IPS DF 6.9 (cell line): Measurements from ENCODE around the gene DNAAF9.
"Not testable (repeated sequence)": the region's sequence is repeated elsewhere in the genome, so short reads cannot be mapped to it uniquely, and the experiment has no call there.

Experiments used
- DNase-seq: peaks from one replicate; pipeline ENCODE4 v3.0.0-alpha.2; 2013; ENCODE audit warnings: low read depth, low spot score
- H3K27ac ChIP-seq: one replicate; pipeline ENCODE4 v1.5.1; 2013; ENCODE audit warnings: low read length, control low read depth
- H3K27me3 ChIP-seq: 2 replicates; pipeline ENCODE4 v1.6.1; 2013; ENCODE audit warnings: mild to moderate bottlenecking, low read length; ENCODE audit not compliant: control insufficient read depth, insufficient read depth
- H3K36me3 ChIP-seq: 2 replicates; pipeline ENCODE4 v1.6.1; 2013; ENCODE audit warnings: low read length; ENCODE audit not compliant: control insufficient read depth, insufficient read depth
- H3K4me1 ChIP-seq: 2 replicates; pipeline ENCODE4 v1.6.1; 2013; ENCODE audit warnings: low read length; ENCODE audit not compliant: control insufficient read depth, insufficient read depth
- H3K4me3 ChIP-seq: 2 replicates; pipeline ENCODE4 v1.5.1; 2013; ENCODE audit warnings: mild to moderate bottlenecking, low read length
- H3K9me3 ChIP-seq: 2 replicates; pipeline ENCODE4 v1.6.1; 2013; ENCODE audit warnings: low read length, inconsistent platforms; ENCODE audit not compliant: control insufficient read depth, insufficient read depth
- WGBS: extraction: QIAGEN DNeasy Blood & Tissue Kit; methylation state at CpG from one replicate; pipeline ENCODE4 v1.1.7; 2013; ENCODE audit warnings: mixed read lengths, missing lambda C conversion rate; ENCODE audit not compliant: insufficient read length, insufficient coverage; 5-methylcytosine and 5-hydroxymethylcytosine counted together

The DNAAF9 gene

DNA sequence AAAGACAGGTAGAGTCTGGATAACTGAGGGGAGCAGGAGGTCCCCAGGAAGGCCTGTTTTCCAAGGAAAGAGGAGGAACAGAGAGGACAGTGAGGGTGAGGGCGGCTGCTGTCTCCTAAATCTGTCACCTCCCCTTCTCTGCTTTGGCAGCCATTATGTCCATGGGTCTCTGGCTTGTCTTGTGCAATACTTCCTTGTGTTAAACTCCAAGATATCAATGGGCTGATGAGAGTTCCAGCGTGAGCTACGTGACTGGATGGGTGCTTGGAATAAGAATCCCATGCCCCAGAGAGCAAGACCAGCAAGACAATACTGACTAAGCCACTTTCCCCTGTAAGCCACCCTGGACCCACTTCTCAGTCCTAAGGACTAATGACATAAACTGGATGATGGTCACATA, 26.3 kb upstream of the DNAAF9 start:
- WGBS, result no CpG with 5 or more reads among the region's 3 CpGs
- no peak overlapping the region for H3K4me3 ChIP-seq
- no peaks in the 10 kb centered on the region for H3K9me3 ChIP-seq
- no peak for DNase-seq
- H3K4me1 ChIP-seq, result no peaks in the 10 kb centered on the region
- H3K36me3 ChIP-seq, result no peaks in the 10 kb centered on the region
- no peak overlapping the region for H3K27ac ChIP-seq
- H3K27me3 ChIP-seq, result no peaks in the 10 kb centered on the region

DNA sequence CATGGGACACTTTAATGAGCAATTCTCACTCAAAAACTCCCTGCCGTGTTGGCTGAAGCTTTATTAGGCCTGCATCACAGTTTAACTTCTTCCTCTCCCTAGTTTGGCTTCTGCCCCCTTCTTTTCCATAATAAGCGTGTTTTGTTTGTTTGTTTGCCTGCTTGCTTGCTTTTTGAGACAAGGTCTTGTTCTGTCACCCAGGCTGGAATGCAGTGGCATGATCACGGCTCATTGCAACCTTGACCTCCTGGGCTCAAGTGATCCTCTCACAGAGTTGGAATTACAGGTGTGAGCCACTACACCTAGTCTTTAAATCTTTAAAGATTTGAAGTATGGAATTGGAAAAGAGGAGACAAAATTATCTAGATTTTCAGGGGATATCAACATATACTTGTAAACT, 25.4 kb upstream of the DNAAF9 start:
- no peaks in the 10 kb centered on the region for H3K36me3 ChIP-seq
- H3K9me3 ChIP-seq, result no peaks in the 10 kb centered on the region
- H3K27me3 ChIP-seq, result no peaks in the 10 kb centered on the region
- WGBS, result no CpG with 5 or more reads among the region's 3 CpGs
- H3K4me1 ChIP-seq, result no peaks in the 10 kb centered on the region
- H3K4me3 ChIP-seq, result no peak overlapping the region
- no peak overlapping the region for H3K27ac ChIP-seq
- DNase-seq, result no peak

DNA sequence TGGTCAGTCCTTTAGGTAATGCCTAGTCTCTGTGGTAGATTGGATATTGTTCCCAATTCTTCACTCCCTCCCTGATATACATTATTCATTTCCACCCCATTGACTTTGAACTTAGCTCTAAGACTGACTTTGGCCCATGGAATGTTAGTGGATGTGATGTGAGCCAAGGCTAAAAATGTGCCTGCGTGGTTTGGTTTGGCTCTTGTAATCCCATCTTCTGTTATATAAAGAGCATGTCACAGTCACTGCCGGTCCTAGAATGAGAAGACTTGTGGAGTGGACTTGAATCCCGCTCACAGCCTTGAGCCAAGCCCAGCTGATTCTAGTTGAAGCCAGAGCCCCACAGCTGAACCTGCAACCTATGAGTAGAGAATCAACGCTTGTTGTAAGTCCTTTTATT, 23.6 kb upstream of the DNAAF9 start:
- no peak for DNase-seq
- Histone ChIP-seq H3K27ac (no peak overlapping the region), H3K9me3 (no peaks in the 10 kb centered on the region), H3K4me1 (no peaks in the 10 kb centered on the region), H3K4me3 (no peak overlapping the region), H3K36me3 (no peaks in the 10 kb centered on the region), H3K27me3 (no peaks in the 10 kb centered on the region)
- WGBS, result no CpG with 5 or more reads among the region's 4 CpGs

DNA sequence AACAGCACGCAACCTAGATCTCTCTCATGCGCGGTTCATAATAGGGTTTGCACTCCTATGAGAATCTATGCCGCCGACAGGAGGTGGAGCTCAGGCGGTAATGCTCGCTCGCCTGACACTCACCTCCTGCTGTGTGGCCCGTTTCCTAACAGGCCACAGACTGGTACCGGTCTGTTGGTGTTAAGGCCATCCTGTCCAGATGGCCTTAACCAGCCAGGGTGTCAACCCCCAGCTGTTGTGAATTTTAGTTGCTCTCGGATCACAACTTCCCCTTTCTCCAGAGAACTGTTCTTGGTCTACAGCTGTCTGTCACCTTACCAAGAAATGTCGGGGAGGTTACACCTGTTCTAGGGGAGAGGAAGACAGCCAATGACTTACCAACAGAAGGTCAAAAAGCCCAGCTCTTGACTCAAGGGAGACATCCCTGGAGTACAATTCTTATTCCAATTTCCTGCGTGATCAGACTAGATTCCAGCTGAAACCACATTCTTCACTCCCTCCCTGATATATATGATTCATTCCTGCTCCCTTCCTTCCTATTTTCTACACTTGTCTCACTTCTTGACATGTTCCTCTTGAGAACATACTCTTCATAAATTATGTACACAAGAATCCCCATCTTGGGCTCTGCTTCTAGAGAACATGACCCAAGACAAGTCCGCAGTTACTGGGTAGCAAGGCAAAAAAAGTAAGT, 23.1 kb upstream of the DNAAF9 start:
- Histone ChIP-seq H3K27ac (no peak overlapping the region), H3K36me3 (no peaks in the 10 kb centered on the region), H3K4me1 (no peaks in the 10 kb centered on the region), H3K27me3 (no peaks in the 10 kb centered on the region), H3K9me3 (no peaks in the 10 kb centered on the region), H3K4me3 (no peak overlapping the region)
- DNase-seq, result no peak
- WGBS, result no CpG with 5 or more reads among the region's 14 CpGs

DNA sequence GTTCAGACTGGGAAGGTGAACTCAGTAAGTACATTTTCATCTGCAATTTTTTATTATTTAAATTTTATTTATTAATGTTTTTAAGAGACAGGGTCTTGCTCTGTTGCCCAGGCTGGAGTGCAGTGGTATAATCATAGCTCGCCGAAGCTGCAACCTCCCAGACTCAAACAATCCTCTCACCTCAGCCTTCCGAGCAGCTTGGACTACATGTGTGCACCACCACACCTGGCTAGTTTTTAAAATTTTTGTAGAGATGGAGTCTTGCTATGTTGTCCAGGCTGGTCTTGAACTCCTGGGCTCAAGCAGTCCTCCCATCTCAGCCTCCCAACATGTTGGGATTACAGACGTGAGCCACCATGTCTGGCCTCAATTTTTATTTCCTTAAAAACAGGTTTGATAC, 19.3 kb upstream of the DNAAF9 start:
- WGBS, result no CpG with 5 or more reads among the region's 4 CpGs
- not testable (repeated sequence) for H3K36me3 ChIP-seq, DNase-seq, H3K4me3 ChIP-seq, H3K9me3 ChIP-seq, H3K27ac ChIP-seq, H3K27me3 ChIP-seq, H3K4me1 ChIP-seq

DNA sequence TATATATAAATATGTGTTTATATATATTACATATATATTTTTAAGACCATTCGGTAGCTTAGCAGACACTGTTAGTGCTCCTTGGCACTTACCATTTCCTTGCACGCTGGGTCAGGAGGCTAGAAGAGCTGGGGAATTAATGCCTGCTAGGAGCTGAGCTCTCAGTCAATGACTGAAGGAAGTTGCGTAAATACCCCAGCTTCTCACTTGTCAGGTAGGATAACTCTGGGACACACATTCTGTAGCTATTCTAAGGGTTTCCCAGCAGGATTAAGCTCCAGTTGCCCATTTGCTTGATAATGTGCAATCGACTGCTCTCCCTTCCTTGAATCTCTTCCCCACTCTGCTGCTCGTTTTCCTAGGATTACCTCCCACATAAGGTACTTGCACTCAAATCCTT, 15.7 kb upstream of the DNAAF9 start:
- H3K27ac ChIP-seq, result no peak overlapping the region
- no peaks in the 10 kb centered on the region for H3K4me1 ChIP-seq
- no peaks in the 10 kb centered on the region for H3K36me3 ChIP-seq
- no peaks in the 10 kb centered on the region for H3K27me3 ChIP-seq
- no CpG with 5 or more reads among the region's 5 CpGs for WGBS
- no peaks in the 10 kb centered on the region for H3K9me3 ChIP-seq
- DNase-seq, result no peak
- H3K4me3 ChIP-seq, result no peak overlapping the region

DNA sequence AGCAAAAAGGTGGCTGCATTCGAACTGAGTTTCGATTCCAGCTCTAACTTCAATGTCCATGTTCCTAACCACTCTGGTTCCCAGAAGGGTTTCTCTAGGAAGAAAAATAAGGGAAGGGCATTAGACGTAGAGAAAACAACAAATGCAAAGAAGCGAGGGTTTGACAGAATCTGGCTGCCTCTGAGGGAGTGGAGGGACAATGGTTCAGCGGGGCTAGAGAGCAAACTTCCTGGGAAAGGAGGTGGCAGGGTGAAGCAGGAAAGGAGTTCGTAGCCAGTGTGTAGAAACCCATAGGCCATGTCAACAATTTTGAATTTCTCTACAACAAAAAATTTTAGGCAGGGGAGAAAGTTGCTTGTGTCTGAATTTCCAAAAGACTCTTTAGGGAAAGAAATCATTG, 14.5 kb upstream of the DNAAF9 start:
- Histone ChIP-seq H3K9me3 (no peaks in the 10 kb centered on the region), H3K36me3 (no peaks in the 10 kb centered on the region), H3K4me1 (no peaks in the 10 kb centered on the region), H3K27me3 (no peaks in the 10 kb centered on the region), H3K4me3 (no peak overlapping the region), H3K27ac (no peak overlapping the region)
- DNase-seq, result no peak
- no CpG with 5 or more reads among the region's 6 CpGs for WGBS

DNA sequence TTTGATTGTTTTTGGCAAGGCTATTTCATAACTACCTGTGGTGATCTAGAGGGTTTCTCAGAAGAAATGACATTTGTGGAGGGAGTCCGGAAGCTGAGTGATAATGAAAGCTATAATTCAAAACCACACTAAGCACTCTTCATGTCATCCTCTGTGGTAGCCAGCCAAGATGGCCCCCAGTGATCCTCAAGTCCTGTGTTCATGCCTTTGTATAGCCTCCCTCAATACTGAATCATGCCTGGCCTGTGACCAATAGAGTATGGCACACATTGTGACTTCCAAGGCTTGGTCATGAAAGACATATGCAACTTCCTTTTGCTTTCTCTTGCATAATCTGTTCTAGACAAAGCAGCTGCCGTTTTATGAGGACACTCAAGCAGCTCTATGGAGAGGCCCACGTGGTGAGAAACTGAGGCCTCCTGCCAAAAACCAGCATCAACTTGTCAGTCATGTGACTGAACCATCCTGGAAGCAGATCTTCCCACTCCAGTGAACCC, 12.8 kb upstream of the DNAAF9 start:
- Histone ChIP-seq H3K36me3 (no peaks in the 10 kb centered on the region), H3K27me3 (no peaks in the 10 kb centered on the region), H3K9me3 (no peaks in the 10 kb centered on the region), H3K4me1 (no peaks in the 10 kb centered on the region), H3K27ac (no peak overlapping the region), H3K4me3 (no peak overlapping the region)
- WGBS, result no CpG with 5 or more reads among the region's 3 CpGs
- no peak for DNase-seq

DNA sequence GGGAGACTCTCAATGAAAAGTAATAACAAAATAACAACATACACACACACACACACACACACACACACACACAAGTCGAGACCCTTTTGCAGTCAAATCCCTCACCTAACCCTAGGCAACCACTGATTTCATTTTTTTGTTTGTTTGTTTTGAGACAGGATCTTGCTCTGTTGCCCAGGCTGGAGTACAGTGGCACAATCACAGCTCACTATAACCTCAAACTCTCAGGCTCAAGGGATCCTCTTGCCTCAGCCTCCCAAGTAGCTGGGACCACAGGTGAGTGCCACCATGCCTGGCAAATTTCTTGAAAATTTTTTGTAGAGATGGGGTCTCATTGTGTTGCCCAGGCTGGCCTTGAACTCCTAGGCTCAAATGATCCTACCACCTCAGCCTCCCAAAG, 10.7 kb upstream of the DNAAF9 start:
- not testable (repeated sequence) for H3K36me3 ChIP-seq
- WGBS, result no CpG with 5 or more reads among the region's 1 CpG

DNA sequence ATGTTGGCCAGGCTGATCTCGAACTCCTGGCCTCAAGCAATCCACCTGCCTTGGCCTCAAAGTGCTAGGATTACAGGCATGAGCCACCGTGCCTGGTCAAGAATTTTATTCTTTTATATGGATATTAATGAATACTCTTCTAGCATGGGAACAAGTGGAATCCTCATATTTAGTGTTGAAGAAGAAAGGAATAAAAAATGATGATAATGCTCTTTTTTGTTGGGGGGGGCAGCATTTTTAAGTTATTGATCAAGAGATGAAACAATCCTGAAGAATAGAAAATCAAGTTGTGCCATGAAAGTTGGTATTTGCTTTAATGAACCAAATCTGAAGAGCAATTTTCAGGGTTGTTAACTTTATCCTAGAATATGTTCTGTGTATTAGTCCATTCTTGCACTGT, 6.7 kb upstream of the DNAAF9 start:
- no CpG with 5 or more reads among the region's 2 CpGs for WGBS
- H3K27ac ChIP-seq, result no peak overlapping the region
- H3K9me3 ChIP-seq, result no peaks in the 10 kb centered on the region

More for the DNA sequence above, 10.7 kb upstream of the DNAAF9 start:
- not testable (repeated sequence) for H3K27me3 ChIP-seq, H3K9me3 ChIP-seq, H3K27ac ChIP-seq, DNase-seq, H3K4me1 ChIP-seq, H3K4me3 ChIP-seq

DNA sequence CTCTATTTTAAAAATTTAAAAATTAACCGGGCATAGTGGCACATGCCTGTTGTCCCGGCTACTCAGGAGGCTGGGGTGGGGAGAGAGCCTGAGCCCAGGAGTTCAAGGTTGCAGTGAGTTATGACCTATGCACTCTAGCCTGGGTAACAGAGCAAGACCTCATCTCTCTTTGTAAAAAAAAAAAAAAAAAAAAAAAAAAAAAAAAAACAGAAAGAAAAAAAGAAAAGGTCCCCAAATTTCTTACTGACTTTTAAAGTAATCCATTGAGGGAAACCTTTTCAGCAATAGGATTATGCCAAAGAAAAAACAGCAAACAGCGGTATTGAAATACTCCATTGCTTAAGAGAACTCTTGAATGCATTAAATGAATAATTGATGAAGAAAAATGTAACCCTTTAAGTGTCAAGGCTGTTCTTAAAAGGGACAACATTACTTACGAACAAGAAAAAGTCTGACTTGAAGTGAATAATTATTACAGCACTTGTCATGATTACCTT, 6.0 kb upstream of the DNAAF9 start:
- no peaks in the 10 kb centered on the region for H3K9me3 ChIP-seq
- no peaks in the 10 kb centered on the region for H3K4me1 ChIP-seq
- no peak overlapping the region for H3K4me3 ChIP-seq
- DNase-seq, result no peak
- H3K27ac ChIP-seq, result no peak overlapping the region
- no peaks in the 10 kb centered on the region for H3K27me3 ChIP-seq
- no peaks in the 10 kb centered on the region for H3K36me3 ChIP-seq
- WGBS, result no CpG with 5 or more reads among the region's 4 CpGs

More for the DNA sequence above, 6.7 kb upstream of the DNAAF9 start:
- no peak overlapping the region for H3K4me3 ChIP-seq
- no peaks in the 10 kb centered on the region for H3K4me1 ChIP-seq
- no peak for DNase-seq
- no peaks in the 10 kb centered on the region for H3K36me3 ChIP-seq
- H3K27me3 ChIP-seq, result no peaks in the 10 kb centered on the region
